Eye (tissue), 1 donor: Measurements from ENCODE around the gene INTS14.
"Not testable (repeated sequence)": the region's sequence is repeated elsewhere in the genome, so short reads cannot be mapped to it uniquely, and the experiment has no call there.

Experiments
- DNase-seq: peaks from one replicate; pipeline ENCODE4 v3.0.0-alpha.2; 2015

The INTS14 gene

DNA sequence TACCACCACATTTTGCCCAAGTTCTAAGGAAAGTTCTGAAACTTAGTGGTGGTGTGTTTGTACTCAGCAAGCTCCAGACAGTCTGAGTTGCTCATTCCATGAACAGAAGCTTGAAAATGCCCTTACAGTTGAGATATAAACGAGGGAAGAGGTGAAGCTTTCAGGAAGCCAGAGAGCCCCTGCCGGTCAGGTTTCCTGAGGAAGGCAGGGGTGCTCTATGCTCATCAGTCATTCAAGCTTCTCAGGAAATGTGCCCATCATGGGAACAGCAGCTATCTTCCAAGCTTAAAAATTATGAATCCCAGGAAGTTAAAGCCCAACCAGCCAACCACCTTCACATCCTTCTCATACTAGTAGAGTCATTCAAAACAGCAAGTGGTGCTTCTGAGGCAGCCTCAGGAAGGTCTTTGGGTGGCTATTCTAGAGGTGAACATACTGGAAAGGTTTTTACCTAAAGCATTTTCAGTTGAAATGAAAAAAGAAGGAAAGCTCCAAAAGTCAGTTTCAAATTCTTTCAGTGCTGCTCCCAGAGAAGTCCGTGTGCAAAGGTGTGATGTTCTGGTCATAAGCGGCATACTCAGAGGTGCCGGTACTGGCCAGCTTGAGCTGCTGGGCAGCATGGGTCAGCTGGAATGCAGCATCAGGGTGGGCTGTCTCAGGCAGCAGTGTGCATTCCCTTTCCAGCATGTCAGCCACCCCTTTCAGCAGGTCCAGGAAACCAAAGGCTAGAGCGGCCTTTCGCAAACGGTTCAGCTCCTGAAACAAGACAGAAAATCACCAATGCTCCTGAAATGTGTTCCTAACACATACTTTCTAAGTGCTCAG lies 31.8 kb downstream of the INTS14 start:
- DNase-seq, result no peak

DNA sequence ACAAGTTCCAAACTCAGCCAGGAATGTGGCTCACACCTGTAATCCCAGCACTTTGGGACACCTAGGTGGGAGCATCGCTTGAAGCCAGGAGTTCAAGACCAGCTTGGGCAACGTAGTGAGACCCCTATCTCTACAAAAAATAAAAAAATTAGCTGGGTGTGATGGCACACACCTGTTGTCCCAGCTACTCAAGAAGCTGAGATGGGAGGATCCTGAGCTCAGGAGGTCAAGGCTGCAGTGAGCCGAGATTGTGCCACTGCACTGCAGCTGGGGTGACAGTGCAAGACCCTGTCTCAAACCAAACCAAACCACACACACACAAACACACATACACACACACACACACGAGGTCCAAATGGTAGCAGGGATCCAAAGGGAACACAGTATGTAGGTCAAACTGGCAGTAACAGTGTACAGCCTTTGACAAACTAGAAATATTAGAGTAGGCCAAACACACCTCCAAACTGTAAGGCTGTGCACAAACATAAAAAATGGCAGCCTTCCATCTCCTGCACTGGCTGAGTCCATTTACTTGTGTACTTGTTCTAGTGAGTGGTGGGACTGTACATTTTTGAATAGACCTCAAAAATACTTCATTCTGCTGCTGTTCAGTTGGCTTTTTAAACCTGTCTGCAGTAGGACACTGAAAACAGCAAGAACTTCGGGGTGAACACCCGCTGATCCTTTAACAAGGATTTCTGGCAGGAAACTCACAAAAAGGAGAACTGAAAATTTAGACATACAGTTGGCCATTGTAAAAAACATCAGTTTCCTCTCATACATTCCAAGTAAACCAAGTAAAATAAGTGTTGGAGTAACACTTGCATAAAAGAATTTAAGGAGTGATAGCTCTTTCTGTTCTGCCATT lies 33.6 kb downstream of the INTS14 start:
- DNase-seq, result no peak

DNA sequence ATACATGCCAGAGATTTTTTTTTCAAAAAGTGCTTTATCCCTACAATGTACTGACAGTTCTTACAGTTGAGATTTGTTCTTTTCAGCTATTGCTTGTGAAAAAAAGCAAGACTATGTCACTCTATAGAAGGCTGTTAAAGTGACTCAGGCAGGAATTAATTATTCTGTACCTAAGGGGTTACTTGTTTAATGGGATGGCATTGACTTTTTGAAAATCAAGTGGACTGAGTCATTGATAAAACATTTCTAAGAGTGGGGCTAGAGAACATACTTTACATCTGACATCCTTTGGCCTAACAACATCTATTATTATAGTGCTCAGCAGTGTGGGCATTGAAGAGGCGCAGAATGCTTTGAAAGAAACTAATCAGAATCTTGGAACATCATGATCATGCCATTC lies 34.3 kb downstream of the INTS14 start:
- DNase-seq, result no peak

DNA sequence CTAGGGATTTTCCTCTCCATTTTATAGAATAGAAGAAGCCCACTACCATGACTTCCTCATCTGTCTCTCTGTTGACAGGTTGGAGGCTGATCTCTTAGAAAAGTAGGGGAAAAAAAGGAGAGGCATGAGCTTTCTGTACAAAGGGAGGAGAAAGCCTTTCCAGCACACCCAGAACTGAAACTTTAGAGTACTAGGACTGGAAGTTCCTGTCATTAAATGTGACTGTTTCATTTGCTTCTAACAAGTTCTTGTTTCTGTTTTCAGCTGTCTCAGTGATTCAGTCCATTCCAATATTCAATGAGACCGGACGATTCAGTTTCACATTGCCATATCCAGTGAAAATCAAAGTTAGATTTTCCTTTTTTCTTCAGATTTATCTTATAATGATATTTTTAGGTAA lies 39.0 kb downstream of the INTS14 start:
- no peak for DNase-seq

DNA sequence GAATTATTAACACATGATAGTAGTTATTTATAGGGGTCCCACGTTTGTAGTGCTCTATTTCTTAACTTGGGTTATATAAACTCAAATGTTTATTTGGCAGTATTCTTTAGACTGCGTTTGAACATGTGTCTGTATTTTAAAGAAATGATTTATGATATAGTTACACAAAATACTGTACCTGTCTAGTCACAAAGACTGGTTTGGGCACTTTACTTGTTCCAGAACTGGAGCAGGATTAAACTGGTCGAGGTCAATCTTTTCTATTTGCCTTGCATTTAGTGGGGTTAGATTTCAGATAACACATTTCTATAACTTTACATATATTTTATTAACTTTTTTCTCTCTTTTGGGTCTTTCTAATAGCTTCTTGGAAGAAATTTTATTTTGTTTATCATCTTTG lies 41.2 kb downstream of the INTS14 start:
- DNase-seq, result no peak

DNA sequence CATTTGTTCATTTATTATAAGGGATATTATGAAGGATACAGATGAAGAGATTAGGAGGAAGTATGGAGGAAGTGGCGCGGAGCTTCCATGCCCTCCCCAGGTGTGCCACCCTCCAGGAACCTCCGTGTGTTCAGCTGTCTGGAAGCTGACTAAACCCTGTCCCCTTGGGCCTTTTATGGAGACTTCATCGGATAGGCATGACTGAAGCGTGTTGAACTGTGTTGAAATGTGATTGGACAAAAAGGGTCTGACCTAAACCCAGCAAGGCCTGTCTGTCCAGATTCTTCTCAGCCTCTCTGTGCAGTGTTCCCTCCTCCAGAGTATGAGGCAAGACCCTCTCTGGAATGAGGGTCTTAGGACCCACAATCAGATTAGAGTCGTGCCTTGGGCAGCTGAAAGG lies 49.0 kb downstream of the INTS14 start:
- no peak for DNase-seq

DNA sequence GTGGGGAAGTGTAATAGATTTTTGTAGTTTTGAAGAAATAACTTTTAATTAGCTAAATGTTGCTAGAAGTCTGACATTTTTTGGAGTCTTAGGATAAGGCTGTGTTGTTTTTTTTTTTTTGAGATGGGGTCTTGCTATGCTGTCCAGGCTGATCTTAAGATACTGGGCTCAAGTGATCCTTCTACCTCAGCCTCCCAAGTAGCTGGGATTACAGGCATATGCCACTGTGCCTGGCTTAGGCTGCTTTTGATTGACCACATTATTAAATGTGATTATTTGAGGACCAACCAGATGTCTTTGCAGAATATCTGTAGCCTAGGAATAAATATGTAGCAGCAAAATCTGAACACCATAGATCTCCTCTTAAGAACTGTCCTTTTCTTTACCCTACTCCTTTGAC lies 51.0 kb downstream of the INTS14 start:
- no peak for DNase-seq

DNA sequence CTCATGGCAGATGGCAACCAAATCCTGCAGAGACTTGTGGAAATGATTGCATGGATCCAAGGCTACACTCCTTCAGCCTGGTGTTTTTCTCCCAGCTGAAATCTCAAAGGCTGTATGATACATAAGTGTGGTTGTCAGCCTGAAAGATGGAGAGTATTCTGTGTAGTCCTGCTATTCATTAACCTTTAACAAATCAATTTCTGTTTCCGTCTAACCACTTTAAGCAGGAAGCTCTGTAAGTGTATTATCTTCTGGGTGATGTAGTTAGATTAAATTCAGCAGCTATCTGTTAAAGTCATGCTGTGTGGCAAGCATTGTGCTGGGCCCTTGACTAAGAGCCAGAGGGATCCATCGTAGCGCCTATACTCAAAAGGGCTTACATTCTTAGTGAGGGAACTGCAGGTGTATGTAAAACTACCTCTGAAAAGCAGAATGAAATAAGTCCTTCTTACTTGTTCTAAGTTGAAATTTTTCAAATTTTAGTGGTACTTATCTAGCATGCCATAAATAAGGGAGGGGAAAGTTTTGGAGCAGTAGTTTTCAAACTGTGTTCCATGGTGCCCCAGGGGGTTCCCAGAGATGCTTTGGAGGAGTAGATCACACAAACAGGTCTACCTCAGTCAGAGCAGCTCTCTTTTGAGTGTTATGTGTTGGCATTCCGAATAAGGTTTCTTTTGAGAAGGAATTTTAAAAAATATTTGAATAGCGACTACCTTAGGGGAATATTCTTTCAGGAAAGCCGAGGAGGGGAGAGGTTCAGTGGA lies 51.8 kb downstream of the INTS14 start:
- DNase-seq, result no peak

DNA sequence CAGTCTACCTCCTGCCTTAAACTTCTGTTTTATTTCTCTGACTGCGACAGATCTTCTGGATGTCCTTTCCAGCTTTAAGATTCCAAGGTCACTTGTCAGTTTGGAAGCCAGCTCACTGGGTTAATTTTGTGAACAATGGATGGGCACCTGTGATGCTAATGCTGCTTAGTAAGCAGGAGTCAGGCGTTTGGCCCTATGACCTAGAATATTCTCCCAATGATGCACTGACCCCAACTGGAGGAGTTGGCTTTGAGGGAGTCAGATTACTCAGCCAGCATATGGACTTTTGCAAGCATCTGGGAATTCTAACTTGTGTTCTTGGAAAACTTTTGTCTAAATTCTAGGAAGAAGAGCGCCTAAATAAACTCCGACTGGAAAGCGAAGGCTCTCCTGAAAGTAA lies 52.6 kb downstream of the INTS14 start:
- DNase-seq, result no peak

DNA sequence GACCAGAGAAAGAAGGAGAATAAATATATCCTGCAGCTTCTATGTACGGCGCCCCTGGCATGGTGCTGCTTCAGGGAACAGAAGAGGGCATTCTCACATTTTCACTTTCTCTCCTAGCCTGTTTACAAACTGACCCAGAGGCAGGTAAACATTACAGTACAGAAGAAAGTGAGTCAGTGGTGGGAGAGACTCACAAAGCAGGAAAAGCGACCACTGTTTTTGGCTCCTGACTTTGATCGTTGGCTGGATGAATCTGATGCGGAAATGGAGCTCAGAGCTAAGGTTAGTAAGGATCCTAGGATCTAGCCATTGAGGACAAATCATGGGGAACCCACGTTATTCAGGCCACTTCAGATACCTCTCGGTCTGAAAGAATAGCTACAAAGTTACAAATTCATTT lies 54.3 kb downstream of the INTS14 start:
- no peak for DNase-seq

DNA sequence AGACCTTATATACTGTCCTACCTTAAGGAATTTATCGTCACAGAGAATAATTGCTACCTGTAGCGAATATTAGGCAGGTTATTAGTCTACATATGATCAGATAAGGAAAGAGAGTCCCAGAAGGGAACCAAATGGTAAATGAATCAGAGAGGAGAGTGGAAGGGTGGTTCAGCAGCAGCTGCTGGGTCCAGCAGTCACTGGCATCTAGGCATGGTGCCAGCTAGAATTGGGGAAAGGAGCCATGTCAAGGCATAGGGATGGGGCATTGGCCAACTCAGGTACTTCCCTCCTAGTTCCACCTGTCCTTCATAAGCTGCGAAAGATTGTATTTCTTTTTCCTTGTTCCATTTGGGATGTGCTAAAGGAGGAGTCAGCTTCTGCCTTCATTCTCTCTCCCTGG lies 57.2 kb downstream of the INTS14 start:
- DNase-seq, result no peak

DNA sequence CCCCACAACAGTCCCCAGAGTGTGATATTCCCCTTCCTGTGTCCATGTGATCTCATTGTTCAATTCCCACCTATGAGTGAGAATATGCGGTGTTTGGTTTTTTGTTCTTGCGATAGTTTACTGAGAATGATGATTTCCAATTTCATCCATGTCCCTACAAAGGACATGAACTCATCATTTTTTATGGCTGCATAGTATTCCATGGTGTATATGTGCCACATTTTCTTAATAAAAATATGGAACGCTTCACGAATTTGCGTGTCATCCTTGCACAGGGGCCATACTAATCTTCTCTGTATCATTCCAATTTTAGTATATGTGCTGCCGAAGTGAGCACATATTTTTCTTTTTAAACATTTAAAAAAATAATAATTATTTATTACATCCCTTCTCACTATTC lies 58.1 kb downstream of the INTS14 start:
- not testable (repeated sequence) for DNase-seq

DNA sequence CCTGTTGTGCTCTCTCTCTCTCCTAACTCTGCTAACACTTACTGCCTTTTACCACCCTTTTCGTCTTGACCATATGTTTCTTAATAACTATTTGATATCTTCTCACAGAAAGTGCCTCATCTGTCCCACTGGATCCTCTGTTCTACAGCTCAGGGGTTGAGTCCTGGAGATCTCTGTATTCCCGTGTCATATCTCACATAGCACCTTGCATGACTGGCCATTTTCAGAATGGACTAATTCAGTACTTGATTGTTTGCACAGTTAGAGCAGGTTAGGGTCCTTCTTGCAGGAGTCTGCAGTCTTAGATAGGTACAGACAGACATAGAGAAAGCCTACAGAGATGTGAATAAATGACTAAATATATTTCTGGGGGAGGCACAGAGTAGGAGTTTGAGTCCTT lies 59.7 kb downstream of the INTS14 start:
- DNase-seq, result no peak

DNA sequence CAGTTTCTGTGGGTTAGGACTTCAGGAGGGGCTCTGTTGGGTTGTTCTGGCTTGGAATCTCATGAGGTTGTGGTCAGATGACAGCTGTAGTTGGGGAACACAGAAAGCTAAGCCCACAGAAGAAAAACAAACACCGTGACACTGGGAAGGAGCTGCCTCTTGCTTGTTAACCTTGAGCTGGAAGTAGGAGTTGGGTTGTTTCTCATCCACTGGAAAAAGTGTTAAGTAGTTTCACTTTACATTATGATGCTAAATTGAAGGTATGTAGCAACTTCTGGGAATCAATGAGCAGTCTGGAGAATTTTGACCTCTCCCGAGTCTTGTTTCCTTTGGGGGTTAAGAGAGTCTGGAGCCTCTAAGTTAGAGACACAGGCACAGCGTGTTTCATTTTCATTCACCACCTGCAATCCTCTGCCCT lies 60.2 kb downstream of the INTS14 start:
- no peak for DNase-seq

DNA sequence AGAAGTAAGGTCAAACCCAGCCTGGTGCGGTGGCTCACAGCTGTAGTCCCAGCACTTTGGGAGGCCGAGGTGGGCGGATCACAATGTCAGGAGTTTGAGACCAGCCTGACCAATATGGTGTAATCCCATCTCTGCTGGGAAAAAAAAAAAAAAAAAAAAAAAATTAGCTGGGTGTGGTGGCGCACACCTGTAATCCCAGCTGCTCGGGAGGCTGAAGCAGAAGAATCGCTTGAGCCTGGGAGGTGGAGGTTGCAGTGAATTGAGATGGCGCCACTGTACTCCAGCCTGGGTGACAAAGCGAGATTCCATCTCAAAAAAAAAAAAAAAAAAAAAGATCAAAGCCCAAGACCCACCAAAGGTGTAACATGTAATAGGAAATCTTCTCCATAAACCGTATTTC lies 61.6 kb downstream of the INTS14 start:
- DNase-seq, result not testable (repeated sequence)

DNA sequence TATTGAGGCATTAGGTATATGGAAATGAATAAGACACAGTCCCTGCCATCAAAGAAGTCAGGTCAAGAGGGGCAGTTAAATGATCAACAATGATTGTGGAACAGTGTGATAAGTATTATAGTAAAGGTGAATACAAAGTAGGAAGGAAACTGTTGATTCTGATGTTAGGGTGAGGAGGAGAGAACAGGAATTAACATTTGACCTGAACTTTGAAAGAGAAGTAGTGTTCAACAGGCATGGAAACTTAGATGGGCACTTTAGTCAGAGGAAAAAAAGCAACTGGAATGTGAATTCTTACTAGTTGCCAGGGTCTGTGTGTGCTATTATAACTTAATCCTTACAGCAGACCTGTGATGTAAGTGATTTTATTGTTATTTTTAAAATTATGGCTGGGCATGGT lies 63.1 kb downstream of the INTS14 start:
- DNase-seq, result no peak

DNA sequence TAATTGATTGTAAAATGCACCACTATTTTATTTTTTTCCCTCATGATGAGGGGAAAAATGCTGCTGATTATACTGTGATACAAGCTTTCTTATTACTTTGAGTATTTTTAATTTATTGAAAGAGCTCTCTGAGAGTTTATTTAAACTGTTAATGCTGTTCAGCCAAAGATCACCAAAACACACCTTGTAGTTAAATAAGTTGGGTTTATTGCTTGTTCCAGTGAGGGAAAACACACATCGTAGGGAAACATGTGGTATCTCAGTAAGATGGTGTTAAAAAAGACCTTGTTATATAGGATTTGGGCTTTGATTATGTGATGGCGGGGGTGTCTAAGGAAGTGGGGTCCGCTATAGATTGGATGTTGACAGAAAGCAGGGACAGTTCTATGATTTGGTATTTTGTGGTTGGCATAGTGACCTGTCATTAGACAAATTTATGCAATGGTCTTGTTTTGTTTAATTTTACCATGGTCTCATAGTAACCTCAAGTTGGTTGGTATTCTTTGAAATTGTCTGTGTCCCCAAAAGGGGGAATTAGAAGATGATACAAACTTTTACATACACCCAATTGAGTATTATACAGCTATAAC lies 69.6 kb downstream of the INTS14 start:
- no peak for DNase-seq

DNA sequence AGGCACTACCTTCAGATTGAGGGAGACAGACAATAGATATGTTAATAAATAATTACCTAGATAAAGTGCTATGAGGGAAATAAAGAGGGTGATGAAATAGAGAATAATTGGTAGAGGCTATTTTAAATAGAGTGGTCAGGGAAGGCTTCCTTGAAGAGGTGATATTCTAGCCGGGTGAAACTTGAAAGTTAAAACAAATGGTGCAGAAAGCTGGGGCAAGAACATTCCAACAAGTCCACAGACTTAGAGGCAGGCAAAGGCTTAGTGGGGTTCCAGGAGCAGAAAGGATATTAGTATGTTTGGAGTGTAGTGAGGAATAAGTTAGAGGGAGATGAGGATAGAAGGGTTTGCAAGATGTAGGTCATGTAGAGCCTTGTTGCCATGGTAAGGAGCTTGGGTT lies 70.6 kb downstream of the INTS14 start:
- DNase-seq, result no peak

DNA sequence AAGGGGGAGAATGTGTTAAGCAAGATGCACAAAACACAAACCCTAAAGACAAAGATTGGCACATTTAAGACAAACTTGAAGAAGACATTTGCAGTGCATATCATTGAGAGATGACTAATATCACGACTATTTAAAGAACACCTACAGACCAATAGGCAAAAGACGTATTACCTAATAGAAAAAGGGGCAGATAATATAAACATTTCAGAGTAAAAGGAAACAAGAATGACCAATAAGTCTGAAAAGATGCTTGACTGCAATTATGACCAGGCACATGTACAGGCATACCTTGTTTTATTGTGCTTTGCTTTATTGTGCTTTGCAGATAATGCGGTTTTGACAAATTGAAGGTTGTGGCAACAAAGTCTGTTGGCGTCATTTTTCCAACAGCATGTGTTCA lies 75.7 kb downstream of the INTS14 start:
- no peak for DNase-seq

DNA sequence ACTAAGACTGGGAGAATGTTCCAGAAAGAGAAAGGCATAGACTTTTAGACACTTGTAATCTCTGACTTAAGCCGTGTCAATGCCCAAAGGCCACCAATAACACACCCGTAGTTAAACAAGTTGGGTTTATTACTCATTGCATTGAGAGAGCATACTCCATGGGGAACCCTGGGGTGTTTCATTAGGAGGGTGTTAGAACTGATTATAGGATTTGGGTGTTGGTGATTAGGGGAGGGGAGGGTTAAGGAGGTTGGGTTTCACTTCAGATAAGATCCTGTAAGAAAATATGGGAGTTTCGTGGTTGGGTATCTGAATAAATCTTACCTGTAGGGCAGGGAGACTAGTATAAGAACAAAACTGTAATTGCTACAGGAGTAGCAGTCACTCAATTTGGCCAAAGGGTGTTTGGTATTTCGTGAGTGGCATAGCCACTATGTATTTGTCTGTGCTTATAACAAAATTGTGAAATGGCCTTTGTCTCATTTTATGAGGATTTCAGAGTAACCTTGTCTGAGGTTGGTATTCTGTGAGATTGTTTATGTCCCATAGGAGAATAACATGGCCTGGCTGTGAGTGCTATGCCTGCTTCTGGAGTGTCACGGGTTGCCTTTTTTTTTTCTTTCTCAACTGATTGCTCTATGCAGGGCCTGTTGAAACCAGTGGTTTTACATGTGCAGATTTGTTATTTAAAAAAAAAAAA lies 77.7 kb downstream of the INTS14 start:
- DNase-seq, result no peak

DNA sequence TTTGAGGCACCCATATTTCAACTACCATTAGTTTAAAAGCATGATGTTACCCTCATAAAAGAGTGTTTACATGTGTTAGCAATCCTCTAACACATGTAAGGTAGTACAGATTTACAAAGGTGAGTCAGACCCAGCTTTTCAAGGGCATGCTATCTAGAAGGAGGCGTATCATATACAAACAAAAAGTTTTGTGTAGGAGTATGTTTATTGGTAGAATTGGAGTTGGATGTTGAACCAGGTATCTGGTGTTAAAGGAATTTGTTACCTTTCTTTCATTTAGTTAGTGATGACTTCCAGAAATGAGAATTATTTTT lies 78.2 kb downstream of the INTS14 start:
- no peak for DNase-seq

DNA sequence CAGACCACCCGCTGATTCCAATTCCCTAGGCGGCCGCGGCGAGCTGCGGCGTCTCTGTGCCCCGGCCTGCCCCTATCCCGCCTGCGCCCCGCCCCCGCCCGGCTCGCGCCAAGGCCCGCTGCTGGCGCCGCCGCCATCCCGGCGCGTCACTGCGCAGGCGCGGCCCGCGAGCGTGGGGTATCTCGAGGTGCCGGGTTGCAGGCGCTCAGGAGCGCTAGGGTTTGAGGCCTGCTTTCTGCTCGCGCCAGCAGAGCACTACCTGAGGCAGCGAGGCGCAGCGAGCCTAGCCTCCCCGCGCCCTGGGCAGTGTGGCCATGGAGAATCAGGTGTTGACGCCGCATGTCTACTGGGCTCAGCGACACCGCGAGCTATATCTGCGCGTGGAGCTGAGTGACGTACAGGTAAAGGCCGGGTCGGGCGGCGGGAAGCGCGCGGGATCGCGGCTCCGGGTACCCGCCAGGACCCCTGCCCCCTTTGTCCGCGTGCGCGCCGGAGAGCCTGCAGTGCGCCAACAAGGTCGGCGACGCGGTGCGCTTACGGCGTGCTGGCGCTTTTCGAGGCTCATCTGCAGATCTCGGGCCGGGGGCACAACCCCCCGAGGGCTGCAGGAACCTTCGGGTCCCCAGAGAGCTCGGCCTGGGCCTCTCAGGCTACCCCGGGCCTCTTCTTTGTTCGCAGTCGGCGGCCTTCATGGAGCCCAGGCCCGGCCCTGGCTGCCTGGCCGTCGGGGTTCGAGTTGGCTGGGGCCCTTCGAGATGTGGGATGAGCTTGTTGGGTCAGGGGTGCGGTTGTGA lies 80.4 kb downstream of the INTS14 start, which contains the start of gene HACD3:
HACD3 (plus strand) TSS at position 146 of the 794 bp plus-strand sequence; CDS start at position 315, 169 bp downstream.
- peak; percentile 95 for DNase-seq
